Activated CD4-positive, alpha-beta T cell treated with anti-CD3 and anti-CD28 coated beads, Interleukin-2, amount 10 ng/mL, durations not matched to agents 24 days and 14 days (primary cell): ENCODE data around the gene SDF4. TPM values are rescaled to one million over a fixed set of nuclear protein-coding genes. Genes with fewer than 3 reads are reported as not detected.

Experiments used
- DNase-seq: peaks from one replicate; pipeline ENCODE4 v3.0.0; 2022
- H3K27ac Mint-ChIP-seq: one replicate; pipeline ENCODE4 v1.8.0; 2022; ENCODE audit warnings: mild to moderate bottlenecking, mixed read lengths
- H3K27me3 Mint-ChIP-seq: one replicate; pipeline ENCODE4 v1.8.0; 2022; ENCODE audit warnings: mixed read lengths
- H3K36me3 Mint-ChIP-seq: one replicate; pipeline ENCODE4 v1.8.0; 2022; ENCODE audit warnings: low read depth, mild to moderate bottlenecking, mixed read lengths
- H3K4me1 Mint-ChIP-seq: one replicate; pipeline ENCODE4 v1.8.0; 2021; ENCODE audit warnings: mixed read lengths
- H3K4me3 Mint-ChIP-seq: one replicate; pipeline ENCODE4 v1.8.0; 2022; ENCODE audit warnings: mild to moderate bottlenecking, moderate library complexity, mixed read lengths
- H3K9me3 Mint-ChIP-seq: one replicate; pipeline ENCODE4 v1.8.0; 2021; ENCODE audit warnings: mixed read lengths
- intact Hi-C: fragments of 100-400 bp; cut with micrococcal nuclease; formaldehyde crosslinking; loops from one replicate; pipeline ENCODE4 v1.15.1; 2023
- total RNA-seq: library from RNA; stranded (reverse); gene quantifications from 2 replicates; pipeline ENCODE4 v1.2.3, GENCODE V29; 2022

Gene SDF4
- total RNA-seq, 1 donor from 2014 or later: 194 TPM

DNA sequence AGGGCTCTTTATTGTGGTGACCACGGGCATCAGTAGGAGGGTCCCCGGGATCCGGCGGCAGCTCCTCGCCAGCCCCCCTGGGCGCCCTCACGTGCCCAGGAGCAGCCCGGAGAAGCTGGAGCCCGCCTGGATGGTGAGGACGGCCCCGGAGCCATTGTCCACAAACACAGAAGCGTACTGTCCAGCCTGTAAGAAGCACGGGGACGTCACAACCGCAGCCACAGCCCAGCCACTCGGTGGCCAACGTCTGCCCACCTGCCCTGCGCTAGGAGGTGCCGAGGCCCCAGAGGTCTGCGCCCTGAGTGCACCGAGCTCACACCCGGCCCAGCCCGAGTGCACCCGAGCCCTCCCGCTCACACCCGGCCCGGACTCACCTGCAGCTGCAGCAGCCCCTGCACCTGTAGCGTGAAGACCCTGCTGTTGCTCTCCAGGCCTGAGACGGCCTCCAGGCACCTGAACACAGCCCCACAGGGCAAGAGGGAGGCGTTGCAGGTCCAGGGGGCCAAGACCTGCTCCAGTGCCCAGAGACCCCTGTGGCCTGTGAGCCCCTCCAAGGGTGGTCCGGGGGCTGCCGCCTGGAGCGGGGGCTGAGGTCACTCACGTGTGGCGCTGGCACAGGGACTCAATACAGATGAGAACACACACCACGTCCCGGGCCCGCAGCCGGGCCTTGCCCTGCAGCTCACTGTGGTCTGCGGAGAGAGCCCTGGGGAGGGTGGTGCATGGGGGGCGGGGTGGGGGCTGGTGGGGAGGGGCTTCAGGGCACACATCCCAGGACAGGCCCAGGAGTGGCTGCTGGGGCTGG, 10.9 kb upstream of the SDF4 start:
- intact Hi-C loops: no loop called here
- H3K27me3 Mint-ChIP-seq: no peaks in the 10 kb centered on the region
- no peaks in the 10 kb centered on the region for H3K36me3 Mint-ChIP-seq
- no peak overlapping the region for H3K27ac Mint-ChIP-seq
- DNase-seq: no peak
- no peaks in the 10 kb centered on the region for H3K9me3 Mint-ChIP-seq
- no peak overlapping the region for H3K4me3 Mint-ChIP-seq
- no peaks in the 10 kb centered on the region for H3K4me1 Mint-ChIP-seq

DNA sequence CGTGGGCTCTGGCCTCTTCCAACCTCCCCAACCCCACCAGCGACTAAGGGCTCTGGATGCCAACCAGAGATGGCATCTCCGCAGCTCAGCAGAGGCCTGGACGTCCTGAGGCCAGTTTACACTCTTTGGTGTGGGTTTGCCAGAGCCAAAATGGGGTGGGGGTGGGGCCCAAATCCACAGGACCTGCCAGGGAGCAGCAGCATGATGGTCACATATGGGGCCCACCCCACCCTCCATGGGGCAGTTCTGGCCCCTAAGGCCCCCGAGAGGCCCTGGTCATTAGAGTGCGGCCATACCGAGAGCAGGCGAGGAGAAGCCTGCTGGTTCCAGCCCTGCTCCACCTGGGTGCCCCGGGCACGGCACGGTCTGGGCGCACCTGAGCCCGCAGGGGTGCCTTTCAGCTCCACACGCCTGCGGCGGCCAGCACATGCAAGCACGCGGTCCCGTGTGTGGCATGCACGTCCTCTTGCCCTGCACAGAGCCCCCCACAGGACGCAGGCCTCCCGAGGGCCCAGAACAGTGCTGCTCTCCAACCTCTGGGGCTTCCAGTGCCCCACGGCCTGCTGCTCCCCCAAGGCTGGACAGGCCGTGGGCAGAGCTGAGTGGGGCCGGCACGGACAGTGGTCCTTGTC, 9.9 kb upstream of the SDF4 start:
- Mint-ChIP-seq H3K27ac (no peak overlapping the region), H3K27me3 (no peaks in the 10 kb centered on the region), H3K9me3 (no peaks in the 10 kb centered on the region), H3K4me1 (no peaks in the 10 kb centered on the region), H3K4me3 (no peak overlapping the region), H3K36me3 (no peaks in the 10 kb centered on the region)
- intact Hi-C loops: no loop called here
- DNase-seq: no peak

DNA sequence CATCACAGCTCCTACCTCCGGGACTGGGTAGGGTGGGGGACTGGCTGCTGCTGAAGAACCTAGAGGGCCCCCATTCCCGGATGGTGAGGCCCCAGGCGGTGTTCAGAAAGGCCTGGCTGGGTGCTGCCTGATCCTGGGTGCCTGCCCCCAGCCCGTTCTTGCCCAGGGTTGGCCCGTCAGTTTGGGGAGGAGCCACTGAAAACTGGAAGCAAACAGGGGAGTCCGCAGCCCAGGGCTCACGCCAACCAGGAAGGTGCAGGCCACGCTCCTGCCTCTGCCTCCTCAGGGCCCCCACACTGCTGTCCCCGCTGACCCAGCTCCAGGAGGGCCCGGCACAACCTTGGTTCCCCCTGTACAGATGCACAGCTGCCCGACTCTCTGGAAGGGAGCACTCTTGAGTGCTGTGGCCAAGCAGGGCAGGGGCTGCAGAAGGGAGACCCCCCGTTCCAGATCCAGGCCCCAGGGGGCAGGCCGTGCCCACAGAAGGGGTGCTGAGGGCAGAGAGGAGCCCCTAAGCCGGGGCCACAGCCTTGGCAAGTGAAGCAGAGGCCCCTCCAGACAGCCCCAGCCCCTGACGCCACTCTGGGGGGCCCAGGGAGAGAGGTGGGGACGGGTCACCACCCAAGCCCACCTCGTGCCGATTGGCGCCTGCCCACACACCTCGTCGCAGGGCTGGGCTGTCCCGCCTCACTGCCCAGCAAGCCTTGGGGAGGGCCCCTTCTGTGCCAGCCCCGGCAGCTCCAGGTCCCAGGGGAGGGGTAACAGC, 9.2 kb upstream of the SDF4 start:
- no peaks in the 10 kb centered on the region for H3K36me3 Mint-ChIP-seq
- DNase-seq: no peak
- no peaks in the 10 kb centered on the region for H3K27me3 Mint-ChIP-seq
- H3K9me3 Mint-ChIP-seq: no peaks in the 10 kb centered on the region
- no peaks in the 10 kb centered on the region for H3K4me1 Mint-ChIP-seq
- H3K4me3 Mint-ChIP-seq: no peak overlapping the region
- intact Hi-C loops: no loop called here
- H3K27ac Mint-ChIP-seq: no peak overlapping the region

DNA sequence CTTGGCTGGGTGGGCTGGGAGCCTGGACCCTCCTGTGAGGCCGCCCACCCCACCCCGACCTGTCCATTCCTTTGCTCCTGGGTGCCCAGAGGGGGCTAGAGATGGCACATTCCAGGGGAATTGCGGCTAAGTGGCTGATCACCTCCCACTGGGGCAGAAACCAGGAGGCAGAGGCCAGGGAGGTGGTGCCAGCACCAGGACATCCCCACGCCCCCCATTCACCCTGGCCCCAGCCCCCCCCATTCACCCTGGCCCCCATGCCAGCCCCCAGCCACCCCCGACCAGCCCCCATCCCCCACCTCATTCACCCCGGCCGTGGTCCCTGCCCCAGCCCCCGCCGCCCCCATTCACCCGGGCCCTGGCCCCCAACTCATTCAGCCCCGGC, 8.5 kb upstream of the SDF4 start:
- no peaks in the 10 kb centered on the region for H3K27me3 Mint-ChIP-seq
- H3K9me3 Mint-ChIP-seq: no peaks in the 10 kb centered on the region
- H3K36me3 Mint-ChIP-seq: no peaks in the 10 kb centered on the region
- no peak overlapping the region for H3K27ac Mint-ChIP-seq
- H3K4me1 Mint-ChIP-seq: no peaks in the 10 kb centered on the region
- intact Hi-C loops: no loop called here
- H3K4me3 Mint-ChIP-seq: no peak overlapping the region
- no peak for DNase-seq

DNA sequence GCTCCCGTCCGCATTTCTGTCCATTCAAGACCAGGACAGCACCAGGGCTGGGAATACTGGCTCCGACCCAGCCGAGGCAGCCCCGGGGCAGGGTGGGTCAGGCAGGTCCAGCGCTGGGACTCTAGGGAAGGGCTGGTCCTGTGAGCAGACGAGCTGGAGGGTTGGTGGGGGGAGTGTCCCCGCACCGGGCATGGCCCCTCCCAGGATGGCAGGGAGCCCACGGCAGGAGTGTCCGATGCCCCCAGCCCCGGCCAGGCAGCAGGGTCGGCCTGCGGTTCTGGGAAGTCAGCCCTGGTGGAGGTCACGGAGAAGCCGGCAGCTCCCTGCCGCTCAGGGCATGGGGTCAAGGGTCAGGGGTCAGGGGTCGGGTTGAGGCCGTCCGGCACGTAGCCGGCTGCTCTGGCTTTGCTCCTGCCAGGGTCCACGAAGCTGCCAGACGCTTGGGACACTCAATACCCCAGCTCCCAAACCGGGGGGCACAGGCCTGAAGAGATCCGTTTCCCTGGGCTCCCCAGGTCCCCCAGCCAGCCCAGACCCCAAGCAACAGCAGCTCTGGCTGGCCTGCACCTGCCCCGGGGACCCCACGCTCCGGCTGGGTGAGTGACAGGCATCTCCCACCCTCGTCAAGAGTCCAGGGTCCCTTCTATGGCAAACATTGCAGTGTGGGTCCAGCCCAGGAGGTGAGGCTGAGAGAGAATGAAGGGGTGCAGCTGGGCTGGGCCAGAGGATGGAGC, 8.0 kb upstream of the SDF4 start:
- Mint-ChIP-seq H3K27ac (no peak overlapping the region), H3K4me3 (no peak overlapping the region)

DNA sequence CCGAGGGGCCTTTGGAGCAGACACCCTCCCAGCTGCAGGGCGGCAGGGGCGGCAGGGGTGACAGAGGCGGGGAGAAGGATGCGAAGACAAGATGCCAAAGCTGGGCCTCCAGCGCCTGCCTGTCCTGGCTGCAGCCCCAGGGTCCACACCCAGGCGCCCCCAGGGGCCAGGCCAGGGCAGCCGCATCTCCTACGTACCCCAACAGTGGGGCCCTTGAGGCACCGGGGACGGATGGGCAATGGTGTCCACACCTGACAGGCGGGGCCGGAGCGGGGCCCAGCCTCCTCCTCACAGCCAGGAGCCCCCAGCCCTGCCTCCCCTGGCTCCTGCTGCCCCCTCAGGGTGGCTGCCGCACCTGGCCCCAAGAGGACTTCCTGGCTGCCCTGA, 7.4 kb upstream of the SDF4 start:
- Mint-ChIP-seq H3K27me3 (no peaks in the 10 kb centered on the region), H3K27ac (no peak overlapping the region), H3K36me3 (peaks cover 8% of the 10 kb centered on the region), H3K4me3 (no peak overlapping the region), H3K9me3 (no peaks in the 10 kb centered on the region), H3K4me1 (peaks cover 4% of the 10 kb centered on the region)
- intact Hi-C loops: no loop called here
- DNase-seq: no peak

More for the DNA sequence above, 8.0 kb upstream of the SDF4 start:
- Mint-ChIP-seq H3K9me3 (no peaks in the 10 kb centered on the region), H3K36me3 (peaks cover 3% of the 10 kb centered on the region), H3K27me3 (no peaks in the 10 kb centered on the region), H3K4me1 (no peaks in the 10 kb centered on the region)
- intact Hi-C loops: no loop called here
- no peak for DNase-seq

DNA sequence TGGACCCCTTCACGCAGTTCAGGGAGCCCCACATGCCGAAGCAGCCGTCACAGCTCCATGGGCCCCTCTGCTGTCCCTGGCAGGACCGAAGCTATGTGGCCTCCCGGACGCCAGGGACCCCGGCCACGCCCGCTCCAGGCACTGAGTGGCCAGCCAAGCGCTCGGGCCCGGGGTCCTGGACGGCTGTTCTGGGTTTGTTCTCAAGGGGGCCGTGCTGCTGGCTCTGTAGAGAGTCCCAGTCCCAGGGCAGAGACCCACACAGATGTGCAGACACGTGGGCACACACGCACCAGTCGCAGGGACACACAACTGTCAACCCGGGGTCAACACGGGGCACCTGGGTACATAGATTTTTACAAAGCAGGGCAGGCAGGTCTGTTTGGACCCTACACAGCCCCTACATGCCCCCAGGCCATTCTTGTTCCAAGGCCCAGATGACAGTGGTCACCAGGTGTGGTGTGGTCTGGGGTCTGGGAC, 6.9 kb upstream of the SDF4 start:
- no peak for DNase-seq
- Mint-ChIP-seq H3K27ac (no peak overlapping the region), H3K27me3 (no peaks in the 10 kb centered on the region), H3K36me3 (peaks cover 13% of the 10 kb centered on the region), H3K9me3 (no peaks in the 10 kb centered on the region), H3K4me1 (peaks cover 8% of the 10 kb centered on the region), H3K4me3 (no peak overlapping the region)
- intact Hi-C loops: no loop called here

DNA sequence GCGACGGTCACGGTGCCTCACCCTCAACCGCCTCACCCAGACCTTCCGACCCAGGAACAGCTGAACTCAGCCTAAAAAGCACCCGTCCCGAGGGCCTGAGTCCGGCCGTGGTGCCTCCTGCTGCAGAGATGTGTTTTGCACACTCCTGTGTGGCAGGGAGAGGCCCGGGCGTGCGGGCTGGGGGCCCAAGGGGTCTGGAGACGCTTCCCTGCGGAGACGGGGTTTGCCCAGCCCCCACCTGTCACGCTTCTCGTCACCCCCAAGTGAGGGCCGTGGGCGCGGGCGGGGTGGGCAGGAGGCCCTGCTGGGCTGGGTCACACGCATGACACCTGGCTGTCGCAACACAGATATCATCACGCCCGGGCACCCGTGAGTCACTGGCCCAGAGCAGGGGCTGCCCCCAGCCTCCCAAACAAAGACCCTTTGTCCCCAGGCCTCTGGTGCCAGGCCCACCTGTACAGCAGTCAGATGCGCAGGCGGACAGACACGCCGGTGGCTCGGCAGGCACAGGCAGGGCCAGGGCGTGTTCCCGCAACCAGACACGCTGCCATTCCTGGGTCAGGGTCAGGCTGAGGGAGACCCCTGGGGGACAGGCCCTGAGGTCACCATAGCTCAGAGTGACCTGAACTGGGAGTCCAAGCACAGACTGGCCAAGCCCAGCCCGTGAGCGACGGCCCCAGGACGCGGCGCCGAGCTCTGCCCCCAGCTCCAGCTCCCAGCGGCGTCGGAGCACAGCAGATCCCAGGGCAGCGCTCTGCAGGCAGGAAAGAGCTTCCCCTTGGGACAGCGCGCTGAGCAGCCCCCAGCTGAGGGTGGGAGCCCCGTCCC, 6.3 kb upstream of the SDF4 start:
- H3K36me3 Mint-ChIP-seq: peaks cover 17% of the 10 kb centered on the region
- H3K27ac Mint-ChIP-seq: no peak overlapping the region
- H3K4me3 Mint-ChIP-seq: no peak overlapping the region
- intact Hi-C loops: no loop called here
- H3K27me3 Mint-ChIP-seq: no peaks in the 10 kb centered on the region
- peaks cover 3% of the 10 kb centered on the region for H3K9me3 Mint-ChIP-seq
- DNase-seq: no peak
- H3K4me1 Mint-ChIP-seq: peaks cover 12% of the 10 kb centered on the region

DNA sequence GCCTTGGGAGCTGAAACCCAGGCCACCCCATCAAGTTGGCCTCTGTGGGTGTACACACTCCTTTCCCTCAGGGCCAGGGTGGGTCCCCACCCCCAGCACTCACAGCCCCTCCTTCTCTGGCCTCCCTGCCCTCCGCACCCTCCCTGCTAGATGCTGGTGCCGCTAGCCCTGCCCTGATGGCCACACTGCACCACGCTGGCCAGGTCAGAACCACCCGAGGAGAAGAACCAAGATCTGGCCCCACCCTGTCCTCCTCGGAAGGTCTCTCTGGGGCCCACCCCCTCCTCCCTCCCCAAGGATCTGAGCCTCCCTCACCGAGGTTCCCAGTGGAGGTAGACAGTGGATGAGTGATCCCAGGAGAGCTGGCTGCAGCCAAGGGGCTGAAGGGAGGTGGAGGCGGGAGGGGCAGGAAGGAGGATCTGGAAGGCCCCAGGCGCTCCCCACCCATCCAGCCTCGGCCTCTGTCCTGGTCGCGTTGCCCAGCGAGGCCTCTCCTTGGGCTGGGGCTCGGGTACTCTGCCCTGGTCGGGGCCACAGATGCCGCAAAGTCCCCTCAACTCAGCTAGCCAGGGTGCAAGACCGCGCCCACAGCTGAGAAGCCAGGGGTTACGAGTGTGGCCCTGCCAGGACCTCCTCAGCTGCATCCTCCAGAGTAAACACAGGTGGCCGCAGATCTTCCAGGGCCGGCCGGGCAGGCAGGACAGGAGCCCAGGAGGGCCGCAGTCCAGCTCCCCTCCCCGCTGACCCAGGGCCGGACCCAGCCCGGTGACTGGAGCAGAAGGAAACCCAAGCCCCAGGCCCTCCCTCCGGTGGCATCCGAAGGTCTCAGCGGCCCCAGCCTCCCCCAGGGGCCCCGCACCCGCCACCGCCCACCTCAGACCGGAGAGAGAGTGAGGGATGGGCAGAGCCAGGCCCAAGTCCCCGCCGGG, 5.4 kb upstream of the SDF4 start:
- peaks cover 17% of the 10 kb centered on the region for H3K36me3 Mint-ChIP-seq
- intact Hi-C loops: no loop called here
- H3K27me3 Mint-ChIP-seq: no peaks in the 10 kb centered on the region
- peaks cover 3% of the 10 kb centered on the region for H3K9me3 Mint-ChIP-seq
- peaks cover 12% of the 10 kb centered on the region for H3K4me1 Mint-ChIP-seq
- no peak overlapping the region for H3K4me3 Mint-ChIP-seq
- no peak for DNase-seq
- H3K27ac Mint-ChIP-seq: no peak overlapping the region

DNA sequence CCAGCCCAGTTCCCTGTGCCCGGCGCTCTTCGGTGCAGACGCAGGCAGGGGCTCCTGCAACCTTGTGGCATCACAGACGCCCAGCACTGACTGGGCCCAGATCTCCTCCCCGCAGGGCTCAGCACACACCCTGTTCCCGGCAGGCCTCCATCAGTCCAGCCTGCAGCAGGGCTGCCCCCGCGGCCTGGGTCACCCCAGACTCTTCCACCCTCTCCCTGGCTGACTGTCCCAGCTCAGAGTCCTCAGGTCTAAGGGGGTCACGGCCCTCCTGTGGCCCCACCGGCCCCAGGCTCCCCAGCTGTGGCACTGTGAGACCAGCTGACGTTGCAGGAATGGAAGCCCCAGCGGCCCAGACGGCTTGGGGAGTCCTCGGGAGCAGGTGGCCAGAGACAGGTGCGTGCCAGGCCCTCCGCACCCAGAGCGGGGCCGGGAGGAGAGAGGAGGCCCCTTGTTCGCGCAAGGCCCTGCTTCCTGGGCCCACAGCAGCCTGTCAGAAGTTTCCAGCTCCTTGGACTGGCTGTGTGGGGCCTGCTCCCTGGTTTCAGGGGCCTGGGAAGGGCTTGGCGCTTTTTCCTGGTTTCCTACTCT, 4.5 kb upstream of the SDF4 start:
- H3K9me3 Mint-ChIP-seq: peaks cover 3% of the 10 kb centered on the region
- peaks cover 18% of the 10 kb centered on the region for H3K36me3 Mint-ChIP-seq
- intact Hi-C loops: no loop called here
- no peaks in the 10 kb centered on the region for H3K27me3 Mint-ChIP-seq
- H3K4me1 Mint-ChIP-seq: peaks cover 12% of the 10 kb centered on the region
- no peak for DNase-seq
- H3K27ac Mint-ChIP-seq: no peak overlapping the region
- no peak overlapping the region for H3K4me3 Mint-ChIP-seq

DNA sequence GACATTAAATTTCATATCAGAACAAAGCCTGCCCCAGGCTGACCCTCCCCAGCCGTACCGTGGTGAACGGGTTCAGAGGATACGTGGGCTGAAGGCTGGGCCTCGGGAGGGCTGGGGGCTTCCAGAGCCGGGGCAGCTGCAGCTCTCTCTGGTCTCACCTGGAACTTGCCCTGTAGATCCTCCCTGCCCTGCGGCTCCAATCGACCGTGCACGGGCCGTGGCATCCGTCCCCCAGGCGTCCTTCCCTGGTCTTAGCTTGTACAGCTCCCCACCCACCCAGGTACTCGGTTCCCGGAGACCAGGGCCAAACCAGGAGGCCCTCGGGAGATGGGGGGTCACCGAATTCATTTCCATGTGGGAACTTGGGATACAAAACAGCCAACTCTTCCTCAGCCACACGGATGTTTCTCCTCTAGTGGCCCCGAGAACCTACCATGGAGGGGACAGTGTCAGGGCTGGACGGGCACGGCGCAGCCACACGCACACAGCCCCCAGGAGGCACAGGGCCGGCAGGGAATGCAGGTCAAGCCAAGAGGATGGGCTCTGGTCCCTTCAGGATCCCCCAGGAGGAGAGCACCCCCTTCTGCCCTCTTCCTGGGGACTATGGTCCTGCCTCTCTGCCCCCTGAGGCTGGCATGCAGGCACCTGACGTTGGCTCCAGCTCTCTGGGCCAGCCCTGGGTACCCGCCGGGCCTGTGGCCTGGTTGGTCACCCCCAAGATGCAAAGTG, 3.4 kb upstream of the SDF4 start:
- H3K4me3 Mint-ChIP-seq: no peak overlapping the region
- intact Hi-C loops: no loop called here
- H3K9me3 Mint-ChIP-seq: peaks cover 3% of the 10 kb centered on the region
- H3K36me3 Mint-ChIP-seq: peaks cover 27% of the 10 kb centered on the region
- no peak for DNase-seq
- no peaks in the 10 kb centered on the region for H3K27me3 Mint-ChIP-seq
- peaks cover 18% of the 10 kb centered on the region for H3K4me1 Mint-ChIP-seq
- H3K27ac Mint-ChIP-seq: no peak overlapping the region
